Neural progenitor cell (in vitro differentiated cells): ENCODE data around the gene RENBP.

ENCODE experiments used
- EZH2 ChIP-seq: fragments of 200-600 bp; sonication (generic); IDR thresholded peaks from 2 replicates; pipeline ENCODE4 v1.6.1; 2017; ENCODE audit warnings: antibody characterized with exemption, mild to moderate bottlenecking, moderate library complexity
- EZH2phosphoT487 ChIP-seq: fragments of 200-600 bp; sonication (generic); IDR thresholded peaks from 2 replicates; pipeline ENCODE4 v1.6.1; 2017; ENCODE audit warnings: antibody characterized with exemption
- TF ChIP-seq, protein P1 (sequence below): fragments of 200-600 bp; sonication (generic); IDR thresholded peaks from 2 replicates; pipeline ENCODE4 v1.5.1; 2017; ENCODE audit warnings: antibody characterized with exemption, mild to moderate bottlenecking

DNA sequence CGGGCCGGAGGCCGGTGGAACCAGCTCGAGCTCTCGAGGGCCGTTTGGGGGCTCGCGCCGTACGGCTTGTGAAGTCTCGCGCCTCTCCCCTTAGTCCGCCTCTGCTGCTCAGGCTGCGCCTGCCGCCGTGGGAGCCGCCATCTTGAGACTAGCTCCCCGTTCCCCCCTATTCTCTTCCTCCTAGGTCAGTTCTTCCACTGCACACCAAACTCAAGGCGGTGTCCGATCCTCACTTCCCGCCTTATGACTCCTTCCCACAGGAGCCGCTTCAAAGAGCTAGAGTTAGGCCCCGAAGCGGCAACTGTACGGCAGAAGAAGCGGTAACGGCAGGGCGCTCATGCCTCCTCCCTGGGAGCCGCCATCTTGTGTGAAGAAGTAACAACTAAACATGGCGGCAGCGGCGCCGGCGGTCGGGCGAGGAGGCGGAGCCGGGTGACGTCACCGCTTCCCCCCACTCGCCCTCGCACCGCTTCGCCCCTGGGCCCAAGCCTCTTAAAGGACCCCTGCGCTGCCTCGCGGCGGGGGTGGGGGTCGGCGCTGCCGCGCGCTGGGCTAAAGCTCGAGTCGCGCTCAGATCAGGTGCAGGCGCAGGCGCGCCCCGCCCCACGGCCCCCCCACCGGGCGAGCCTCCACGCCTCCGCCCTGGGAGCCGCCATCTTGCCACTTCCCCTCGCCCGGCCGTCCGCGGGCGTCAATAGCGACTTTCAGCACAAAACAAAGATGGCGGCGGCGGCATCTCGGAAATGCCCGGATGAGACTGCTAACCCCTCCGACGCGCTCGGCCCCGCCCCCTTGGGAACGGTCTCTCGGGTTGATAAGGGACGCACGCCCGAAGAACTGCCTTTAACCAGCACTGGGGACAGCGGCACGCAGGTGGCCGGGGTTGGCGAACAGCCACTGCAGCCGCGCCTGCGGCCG lies 27.3 kb upstream of the RENBP start, which contains the start of gene HCFC1:
- TF ChIP-seq EZH2, result no peak
- TF ChIP-seq, protein P1, sequence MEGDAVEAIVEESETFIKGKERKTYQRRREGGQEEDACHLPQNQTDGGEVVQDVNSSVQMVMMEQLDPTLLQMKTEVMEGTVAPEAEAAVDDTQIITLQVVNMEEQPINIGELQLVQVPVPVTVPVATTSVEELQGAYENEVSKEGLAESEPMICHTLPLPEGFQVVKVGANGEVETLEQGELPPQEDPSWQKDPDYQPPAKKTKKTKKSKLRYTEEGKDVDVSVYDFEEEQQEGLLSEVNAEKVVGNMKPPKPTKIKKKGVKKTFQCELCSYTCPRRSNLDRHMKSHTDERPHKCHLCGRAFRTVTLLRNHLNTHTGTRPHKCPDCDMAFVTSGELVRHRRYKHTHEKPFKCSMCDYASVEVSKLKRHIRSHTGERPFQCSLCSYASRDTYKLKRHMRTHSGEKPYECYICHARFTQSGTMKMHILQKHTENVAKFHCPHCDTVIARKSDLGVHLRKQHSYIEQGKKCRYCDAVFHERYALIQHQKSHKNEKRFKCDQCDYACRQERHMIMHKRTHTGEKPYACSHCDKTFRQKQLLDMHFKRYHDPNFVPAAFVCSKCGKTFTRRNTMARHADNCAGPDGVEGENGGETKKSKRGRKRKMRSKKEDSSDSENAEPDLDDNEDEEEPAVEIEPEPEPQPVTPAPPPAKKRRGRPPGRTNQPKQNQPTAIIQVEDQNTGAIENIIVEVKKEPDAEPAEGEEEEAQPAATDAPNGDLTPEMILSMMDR, result no peak
- TF ChIP-seq EZH2phosphoT487, result no peak
